H1 (cell line): ENCODE data around the gene SPPL2A.

Experiments used
- EGR1 ChIP-seq: IDR thresholded peaks from 2 replicates; pipeline ENCODE4 v1.6.1; 2011; ENCODE audit warnings: low read depth, low read length, borderline replicate concordance
- HDAC2 ChIP-seq, 2 experiments: fragments of 300-600 bp in 1 of 2; sonication (generic) in 1 of 2; IDR thresholded peaks; 2 replicates each; pipeline ENCODE4 v1.6.1; 2011 to 2012; ENCODE audit warnings: low read depth in 2 of 2, low read length in 2 of 2, mild to moderate bottlenecking in 2 of 2, moderate library complexity in 2 of 2, borderline replicate concordance in 1 of 2, inconsistent platforms in 1 of 2
- JUN ChIP-seq: IDR thresholded peaks from 2 replicates; pipeline ENCODE4 v1.6.1; 2011; ENCODE audit warnings: low read depth, mild to moderate bottlenecking, improper control_type of control experiment, low read length
- POLR2A ChIP-seq, 2 experiments: IDR thresholded peaks; 1 replicate in 1 of 2; 2 replicates in 1 of 2; pipeline ENCODE4 v1.6.1; 2011; ENCODE audit warnings: low read depth in 2 of 2, low read length in 2 of 2, mild to moderate bottlenecking in 2 of 2; ENCODE audit errors: control extremely low read depth in 1 of 2
- POLR2AphosphoS5 ChIP-seq: IDR thresholded peaks from 2 replicates; pipeline ENCODE4 v1.6.1; 2011; ENCODE audit warnings: low read depth, low read length
- RAD21 ChIP-seq, 2 experiments: IDR thresholded peaks in 1 of 2; conservative IDR thresholded peaks in 1 of 2; 2 replicates each; pipeline ENCODE4 v1.6.1; 2011; ENCODE audit warnings: low read depth in 2 of 2, low read length in 2 of 2, improper control_type of control experiment in 1 of 2, inconsistent platforms in 1 of 2, mild to moderate bottlenecking in 1 of 2, moderate library complexity in 1 of 2
- RBBP5 ChIP-seq: IDR thresholded peaks from 2 replicates; pipeline ENCODE4 v1.7.1; 2012; ENCODE audit warnings: low read depth, mild to moderate bottlenecking, inconsistent platforms, low read length, moderate library complexity, borderline replicate concordance
- SIN3A ChIP-seq, 2 experiments: IDR thresholded peaks in 1 of 2; conservative IDR thresholded peaks in 1 of 2; 2 replicates each; pipeline ENCODE4 v1.6.1; 2011 to 2012; ENCODE audit warnings: low read length in 2 of 2, improper control_type of control experiment in 1 of 2, low read depth in 1 of 2, mild to moderate bottlenecking in 1 of 2
- SUZ12 ChIP-seq: fragments of 200-600 bp; sonication (generic); IDR thresholded peaks from 2 replicates; pipeline ENCODE4 v1.6.1; 2012; ENCODE audit warnings: mild to moderate bottlenecking, inconsistent platforms, low read length, moderate library complexity, mixed read lengths
- TCF12 ChIP-seq: IDR thresholded peaks from 2 replicates; pipeline ENCODE4 v1.6.1; 2011; ENCODE audit warnings: low read depth, mild to moderate bottlenecking, low read length
- TEAD4 ChIP-seq: IDR thresholded peaks from 2 replicates; pipeline ENCODE4 v1.6.1; 2012; ENCODE audit warnings: low read depth, low read length, inconsistent platforms, mixed read lengths
- YY1 ChIP-seq: IDR thresholded peaks from 2 replicates; pipeline ENCODE4 v1.6.1; 2011; ENCODE audit warnings: low read depth, mild to moderate bottlenecking, low read length
- TF ChIP-seq, protein P1 (sequence below): IDR thresholded peaks from 2 replicates; pipeline ENCODE4 v1.6.1; 2012; ENCODE audit warnings: inconsistent platforms
- TF ChIP-seq, protein P2 (sequence below), 3 experiments: IDR thresholded peaks; 1 replicate in 2 of 3; 2 replicates in 1 of 3; pipeline versions ENCODE4 v1.5.1 to v1.6.1; 2011; ENCODE audit warnings: low read length in 3 of 3, mild to moderate bottlenecking in 3 of 3, inconsistent platforms in 2 of 3, low read depth in 1 of 3, moderate library complexity in 1 of 3; ENCODE audit not compliant: insufficient read depth in 1 of 3; ENCODE audit errors: control extremely low read depth in 1 of 3

DNA sequence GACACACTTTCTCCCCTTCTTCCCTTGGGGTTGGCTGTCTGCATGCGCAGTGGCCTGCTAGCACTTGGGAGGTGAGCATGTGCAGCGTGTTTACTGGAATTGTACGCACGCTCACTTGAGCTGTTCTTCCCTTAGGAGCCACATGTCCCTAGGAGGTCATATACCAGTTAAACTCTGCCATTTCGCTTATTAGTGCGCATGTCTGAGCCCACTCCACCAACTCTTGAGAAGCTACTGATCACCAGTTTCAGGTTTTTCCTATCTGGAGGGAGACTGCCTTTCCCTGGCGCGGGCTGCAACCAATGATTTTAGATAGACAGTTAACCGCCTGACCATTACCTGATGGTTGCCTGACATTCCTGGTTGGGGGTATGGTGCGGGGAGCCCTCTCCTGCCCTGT lies 47.6 kb upstream of the SPPL2A start:
- TF ChIP-seq, protein P1, sequence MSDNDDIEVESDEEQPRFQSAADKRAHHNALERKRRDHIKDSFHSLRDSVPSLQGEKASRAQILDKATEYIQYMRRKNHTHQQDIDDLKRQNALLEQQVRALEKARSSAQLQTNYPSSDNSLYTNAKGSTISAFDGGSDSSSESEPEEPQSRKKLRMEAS = no peak
- TF ChIP-seq, protein P2, sequence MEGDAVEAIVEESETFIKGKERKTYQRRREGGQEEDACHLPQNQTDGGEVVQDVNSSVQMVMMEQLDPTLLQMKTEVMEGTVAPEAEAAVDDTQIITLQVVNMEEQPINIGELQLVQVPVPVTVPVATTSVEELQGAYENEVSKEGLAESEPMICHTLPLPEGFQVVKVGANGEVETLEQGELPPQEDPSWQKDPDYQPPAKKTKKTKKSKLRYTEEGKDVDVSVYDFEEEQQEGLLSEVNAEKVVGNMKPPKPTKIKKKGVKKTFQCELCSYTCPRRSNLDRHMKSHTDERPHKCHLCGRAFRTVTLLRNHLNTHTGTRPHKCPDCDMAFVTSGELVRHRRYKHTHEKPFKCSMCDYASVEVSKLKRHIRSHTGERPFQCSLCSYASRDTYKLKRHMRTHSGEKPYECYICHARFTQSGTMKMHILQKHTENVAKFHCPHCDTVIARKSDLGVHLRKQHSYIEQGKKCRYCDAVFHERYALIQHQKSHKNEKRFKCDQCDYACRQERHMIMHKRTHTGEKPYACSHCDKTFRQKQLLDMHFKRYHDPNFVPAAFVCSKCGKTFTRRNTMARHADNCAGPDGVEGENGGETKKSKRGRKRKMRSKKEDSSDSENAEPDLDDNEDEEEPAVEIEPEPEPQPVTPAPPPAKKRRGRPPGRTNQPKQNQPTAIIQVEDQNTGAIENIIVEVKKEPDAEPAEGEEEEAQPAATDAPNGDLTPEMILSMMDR (IDR thresholded peaks at IDR 0.05; ENCODE audit: control extremely low read depth in 1 of 3, insufficient read depth in 1 of 3, low read depth in 1 of 3, low read length in 3 of 3) = no peak
- TF ChIP-seq EGR1 = no peak
- no peak for TF ChIP-seq POLR2AphosphoS5
- no peak for TF ChIP-seq RAD21 (IDR thresholded peaks at IDR 0.05 in 1 of 2, conservative IDR thresholded peaks at IDR 0.05 in 1 of 2; ENCODE audit: low read depth in 2 of 2, low read length in 2 of 2)
- TF ChIP-seq TCF12 = no peak
- no peak for TF ChIP-seq SIN3A (conservative IDR thresholded peaks at IDR 0.05 in 1 of 2, IDR thresholded peaks at IDR 0.05 in 1 of 2; ENCODE audit: low read depth in 1 of 2, low read length in 2 of 2)
- no peak for TF ChIP-seq HDAC2 (IDR thresholded peaks at IDR 0.05; ENCODE audit: borderline replicate concordance in 1 of 2, low read depth in 2 of 2, low read length in 2 of 2)
- TF ChIP-seq POLR2A (IDR thresholded peaks at IDR 0.05; ENCODE audit: control extremely low read depth in 1 of 2, low read depth in 2 of 2, low read length in 2 of 2) = no peak
- TF ChIP-seq SUZ12 = no peak
- TF ChIP-seq JUN = no peak
- no peak for TF ChIP-seq TEAD4
- TF ChIP-seq YY1 = no peak
- no peak for TF ChIP-seq RBBP5
